ENCODE data around the gene TRIOBP. TPM values are rescaled to one million over a fixed set of nuclear protein-coding genes. Genes with fewer than 3 reads are reported as not detected.

The TRIOBP gene
- total and polyA plus RNA-seq, 2 of the 13 experiments (the other 11 are each of a cell fraction or from before 2014, with no cell fraction given) = 6.1 to 15.4 TPM

GRCh38 chr22:37749831-37750595 is 53.2 kb downstream of the TRIOBP start (continued):
- TF ChIP-seq FOXO4 (CRISPR knock-in tag; conservative IDR thresholded peaks at IDR 0.05) (no peak), ZC3H4 (CRISPR knock-in tag; IDR thresholded peaks at IDR 0.05; ENCODE audit: borderline replicate concordance) (no peak), AKAP8 (CRISPR knock-in tag; IDR thresholded peaks at IDR 0.05) (peak; percentile 70; the same call in 1 of the 2 replicates), KDM6A (CRISPR knock-in tag; IDR thresholded peaks at IDR 0.05; ENCODE audit: low read depth) (no peak), ZNF331 (CRISPR knock-in tag; IDR thresholded peaks at IDR 0.05) (no peak), ZBTB38 (CRISPR knock-in tag; IDR thresholded peaks at IDR 0.05) (peak; percentile 56; the same call in 1 of the 2 replicates), RARG (CRISPR knock-in tag; IDR thresholded peaks at IDR 0.05; ENCODE audit: low read depth) (no peak), MAX (IDR thresholded peaks at IDR 0.05) (no peak), THAP11 (CRISPR knock-in tag; IDR thresholded peaks at IDR 0.05) (no peak), ZNF577 (CRISPR knock-in tag; IDR thresholded peaks at IDR 0.05; ENCODE audit: borderline replicate concordance, low read depth) (no peak)
- TF ChIP-seq, protein P1, sequence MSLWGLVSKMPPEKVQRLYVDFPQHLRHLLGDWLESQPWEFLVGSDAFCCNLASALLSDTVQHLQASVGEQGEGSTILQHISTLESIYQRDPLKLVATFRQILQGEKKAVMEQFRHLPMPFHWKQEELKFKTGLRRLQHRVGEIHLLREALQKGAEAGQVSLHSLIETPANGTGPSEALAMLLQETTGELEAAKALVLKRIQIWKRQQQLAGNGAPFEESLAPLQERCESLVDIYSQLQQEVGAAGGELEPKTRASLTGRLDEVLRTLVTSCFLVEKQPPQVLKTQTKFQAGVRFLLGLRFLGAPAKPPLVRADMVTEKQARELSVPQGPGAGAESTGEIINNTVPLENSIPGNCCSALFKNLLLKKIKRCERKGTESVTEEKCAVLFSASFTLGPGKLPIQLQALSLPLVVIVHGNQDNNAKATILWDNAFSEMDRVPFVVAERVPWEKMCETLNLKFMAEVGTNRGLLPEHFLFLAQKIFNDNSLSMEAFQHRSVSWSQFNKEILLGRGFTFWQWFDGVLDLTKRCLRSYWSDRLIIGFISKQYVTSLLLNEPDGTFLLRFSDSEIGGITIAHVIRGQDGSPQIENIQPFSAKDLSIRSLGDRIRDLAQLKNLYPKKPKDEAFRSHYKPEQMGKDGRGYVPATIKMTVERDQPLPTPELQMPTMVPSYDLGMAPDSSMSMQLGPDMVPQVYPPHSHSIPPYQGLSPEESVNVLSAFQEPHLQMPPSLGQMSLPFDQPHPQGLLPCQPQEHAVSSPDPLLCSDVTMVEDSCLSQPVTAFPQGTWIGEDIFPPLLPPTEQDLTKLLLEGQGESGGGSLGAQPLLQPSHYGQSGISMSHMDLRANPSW (CRISPR knock-in tag; IDR thresholded peaks at IDR 0.05; ENCODE audit: borderline replicate concordance) = no peak
